Sigmoid colon (tissue), 7 donors: ENCODE data around the gene LRP8. TPM values are rescaled to one million over a fixed set of nuclear protein-coding genes. Genes with fewer than 3 reads are reported as not detected.

Source experiments
- DNase-seq: peaks from one replicate; pipeline ENCODE4 v3.0.0-alpha.2; 2019
- H3K27ac ChIP-seq, 4 donors: fragments of 200-600 bp; sonication (generic); one replicate each; pipeline ENCODE4 v1.5.1; 2016 to 2019; ENCODE audit warnings: mild to moderate bottlenecking in 1 of 4
- H3K27me3 ChIP-seq, 3 donors: fragments of 200-600 bp; sonication (generic); one replicate each; pipeline ENCODE4 v1.5.1; 2019; ENCODE audit warnings: mild to moderate bottlenecking in 1 of 3
- H3K36me3 ChIP-seq, 4 donors: fragments of 200-600 bp; sonication (generic); one replicate each; pipeline ENCODE4 v1.5.1; 2016 to 2019
- H3K4me1 ChIP-seq, 4 donors: fragments of 200-600 bp; sonication (generic); one replicate each; pipeline ENCODE4 v1.5.1; 2017 to 2019
- H3K4me3 ChIP-seq, 4 donors: fragments of 200-600 bp; sonication (generic); one replicate each; pipeline ENCODE4 v1.5.1; 2017 to 2019; ENCODE audit warnings: mild to moderate bottlenecking in 2 of 4, moderate library complexity in 1 of 4
- H3K9me3 ChIP-seq, 4 donors: fragments of 200-600 bp in 3 of 4; sonication (generic) in 3 of 4; one replicate each; pipeline versions ENCODE4 v1.5.1 to v1.6.1; 2013 to 2019
- CTCF ChIP-seq, 4 experiments: fragments of 450-650 bp in 3 of 4; fragments of 200-600 bp in 1 of 4; IDR thresholded peaks; one replicate each; pipeline ENCODE4 v1.5.1; 2016 to 2019; ENCODE audit warnings: antibody characterized with exemption in 4 of 4, mild to moderate bottlenecking in 3 of 4, moderate library complexity in 2 of 4
- EP300 ChIP-seq, 4 donors: sonication (generic); formaldehyde crosslinking; IDR thresholded peaks; one replicate each; pipeline ENCODE4 v1.6.1; 2017; ENCODE audit warnings: antibody characterized with exemption in 4 of 4
- POLR2A ChIP-seq, 2 donors: fragments of 450-650 bp; IDR thresholded peaks; one replicate each; pipeline ENCODE4 v1.6.1; 2016; ENCODE audit warnings: antibody characterized with exemption in 2 of 2, mild to moderate bottlenecking in 2 of 2, moderate library complexity in 2 of 2
- POLR2AphosphoS5 ChIP-seq, 4 donors: sonication (generic); formaldehyde crosslinking; IDR thresholded peaks; one replicate each; pipeline ENCODE4 v1.6.1; 2017; ENCODE audit warnings: antibody characterized with exemption in 4 of 4
- WGBS, 2 donors: extraction: QIAGEN DNeasy Blood & Tissue Kit; methylation state at CpG; one replicate each; pipeline ENCODE4 v1.1.7; 2013; 5-methylcytosine and 5-hydroxymethylcytosine counted together
- intact Hi-C: fragments of 100-400 bp; cut with DNase I; formaldehyde crosslinking; loops from one replicate; pipeline ENCODE4 v1.15.1; 2023
- polyA plus RNA-seq, 3 donors: library from polyadenylated mRNA; stranded (reverse); fragments of 200-250 nt; gene quantifications; one replicate each; pipeline ENCODE4 v1.2.3, GENCODE V29; 2013
- total RNA-seq, 4 donors: library from RNA; depleted of rRNA; stranded (reverse); fragments of >200 nt; gene quantifications; one replicate each; pipeline ENCODE4 v1.1.0, GENCODE V29; 2016
- donor health status: healthy with polysubstance abuse.
- donor health status: Bipolar disorder and iron deficiency.
- donor health status: healthy.

The LRP8 gene
- total and polyA plus RNA-seq, 7 donors, result 0.69 to 7.8 (median 1.2) TPM

GRCh38 chr1:53256511-53257453 lies 71.1 kb downstream of the LRP8 start:
- DNase-seq, result no peak
- TF ChIP-seq POLR2AphosphoS5 (IDR thresholded peaks at IDR 0.05), result no peak
- Histone ChIP-seq H3K36me3 (no peaks in the 10 kb centered on the region), H3K9me3 (no peaks in the 10 kb centered on the region), H3K4me1 (no peaks in the 10 kb centered on the region), H3K27me3 (no peaks in the 10 kb centered on the region), H3K27ac (no peak overlapping the region), H3K4me3 (no peak overlapping the region)
- intact Hi-C loops, result no loop called here
- 94 to 95% methylated on average over 11 of the region's 11 CpGs for whole genome bisulfite sequencing, 2 donors

GRCh38 chr1:53255031-53255430 lies 72.8 kb downstream of the LRP8 start:
- intact Hi-C loops, result no loop called here
- Histone ChIP-seq H3K36me3 (no peaks in the 10 kb centered on the region), H3K9me3 (no peaks in the 10 kb centered on the region), H3K4me1 (no peaks in the 10 kb centered on the region), H3K27ac (no peak overlapping the region), H3K27me3 (no peaks in the 10 kb centered on the region), H3K4me3 (no peak overlapping the region)
- WGBS, 2 donors, result 97 to 99% methylated on average over 4 of the region's 4 CpGs
- DNase-seq, result no peak
- no peak for TF ChIP-seq POLR2A (IDR thresholded peaks at IDR 0.05)
- TF ChIP-seq POLR2AphosphoS5 (IDR thresholded peaks at IDR 0.05), result no peak
- TF ChIP-seq CTCF (IDR thresholded peaks at IDR 0.05), result no peak
- no peak for TF ChIP-seq EP300 (IDR thresholded peaks at IDR 0.05)

GRCh38 chr1:53254011-53254640 lies 73.7 kb downstream of the LRP8 start:
- WGBS, 2 donors, result 74 to 82% methylated on average over 4 of the region's 4 CpGs
- Histone ChIP-seq H3K4me1 (no peaks in the 10 kb centered on the region), H3K27ac (no peak overlapping the region), H3K9me3 (no peaks in the 10 kb centered on the region), H3K4me3 (no peak overlapping the region), H3K27me3 (no peaks in the 10 kb centered on the region), H3K36me3 (no peaks in the 10 kb centered on the region)
- TF ChIP-seq POLR2AphosphoS5 (IDR thresholded peaks at IDR 0.05), result no peak
- TF ChIP-seq EP300 (IDR thresholded peaks at IDR 0.05), result no peak
- DNase-seq, result no peak
- intact Hi-C loops, result no loop called here

- intact Hi-C loops, result no loop called here
- 94 to 96% methylated on average over 4 of the region's 4 CpGs for WGBS, 2 donors
- TF ChIP-seq EP300 (IDR thresholded peaks at IDR 0.05) (no peak), CTCF (IDR thresholded peaks at IDR 0.05) (no peak), POLR2AphosphoS5 (IDR thresholded peaks at IDR 0.05) (no peak), POLR2A (IDR thresholded peaks at IDR 0.05) (no peak)
- no peaks in the 10 kb centered on the region for H3K36me3 ChIP-seq
- DNase-seq, result no peak
- H3K4me3 ChIP-seq, result no peak overlapping the region
- no peak overlapping the region for H3K27ac ChIP-seq
- H3K27me3 ChIP-seq, result no peaks in the 10 kb centered on the region
- H3K4me1 ChIP-seq, result no peaks in the 10 kb centered on the region
- no peaks in the 10 kb centered on the region for H3K9me3 ChIP-seq
Measured at GRCh38 chr1:53250325-53250724, 77.5 kb downstream of the LRP8 start.

- WGBS, 2 donors, result 75 to 78% methylated on average over 3 of the region's 3 CpGs
Measured at GRCh38 chr1:53249706-53250105, 78.2 kb downstream of the LRP8 start.

More at GRCh38 chr1:53249706-53250105, 78.2 kb downstream of the LRP8 start:
- no peak overlapping the region for H3K27ac ChIP-seq
- no peak for TF ChIP-seq POLR2A (IDR thresholded peaks at IDR 0.05)
- TF ChIP-seq CTCF (IDR thresholded peaks at IDR 0.05), result no peak
- no peak for TF ChIP-seq POLR2AphosphoS5 (IDR thresholded peaks at IDR 0.05)
- no peak for TF ChIP-seq EP300 (IDR thresholded peaks at IDR 0.05)
- no peaks in the 10 kb centered on the region for H3K27me3 ChIP-seq
- H3K36me3 ChIP-seq, result no peaks in the 10 kb centered on the region
- no peak for DNase-seq
- intact Hi-C loops, result no loop called here
- H3K9me3 ChIP-seq, result no peaks in the 10 kb centered on the region
- no peaks in the 10 kb centered on the region for H3K4me1 ChIP-seq
- no peak overlapping the region for H3K4me3 ChIP-seq
